IPS DF 6.9 (cell line): ENCODE measurements around the gene CCND1.

Experiments
- DNase-seq: peaks from one replicate; pipeline ENCODE4 v3.0.0-alpha.2; 2013; ENCODE audit warnings: low read depth, low spot score
- H3K27ac ChIP-seq: one replicate; pipeline ENCODE4 v1.5.1; 2013; ENCODE audit warnings: low read length, control low read depth
- H3K27me3 ChIP-seq: 2 replicates; pipeline ENCODE4 v1.6.1; 2013; ENCODE audit warnings: mild to moderate bottlenecking, low read length; ENCODE audit not compliant: control insufficient read depth, insufficient read depth
- H3K36me3 ChIP-seq: 2 replicates; pipeline ENCODE4 v1.6.1; 2013; ENCODE audit warnings: low read length; ENCODE audit not compliant: control insufficient read depth, insufficient read depth
- H3K4me1 ChIP-seq: 2 replicates; pipeline ENCODE4 v1.6.1; 2013; ENCODE audit warnings: low read length; ENCODE audit not compliant: control insufficient read depth, insufficient read depth
- H3K4me3 ChIP-seq: 2 replicates; pipeline ENCODE4 v1.5.1; 2013; ENCODE audit warnings: mild to moderate bottlenecking, low read length
- H3K9me3 ChIP-seq: 2 replicates; pipeline ENCODE4 v1.6.1; 2013; ENCODE audit warnings: low read length, inconsistent platforms; ENCODE audit not compliant: control insufficient read depth, insufficient read depth
- WGBS: extraction: QIAGEN DNeasy Blood & Tissue Kit; methylation state at CpG from one replicate; pipeline ENCODE4 v1.1.7; 2013; ENCODE audit warnings: mixed read lengths, missing lambda C conversion rate; ENCODE audit not compliant: insufficient read length, insufficient coverage; 5-methylcytosine and 5-hydroxymethylcytosine counted together

Gene CCND1

DNA sequence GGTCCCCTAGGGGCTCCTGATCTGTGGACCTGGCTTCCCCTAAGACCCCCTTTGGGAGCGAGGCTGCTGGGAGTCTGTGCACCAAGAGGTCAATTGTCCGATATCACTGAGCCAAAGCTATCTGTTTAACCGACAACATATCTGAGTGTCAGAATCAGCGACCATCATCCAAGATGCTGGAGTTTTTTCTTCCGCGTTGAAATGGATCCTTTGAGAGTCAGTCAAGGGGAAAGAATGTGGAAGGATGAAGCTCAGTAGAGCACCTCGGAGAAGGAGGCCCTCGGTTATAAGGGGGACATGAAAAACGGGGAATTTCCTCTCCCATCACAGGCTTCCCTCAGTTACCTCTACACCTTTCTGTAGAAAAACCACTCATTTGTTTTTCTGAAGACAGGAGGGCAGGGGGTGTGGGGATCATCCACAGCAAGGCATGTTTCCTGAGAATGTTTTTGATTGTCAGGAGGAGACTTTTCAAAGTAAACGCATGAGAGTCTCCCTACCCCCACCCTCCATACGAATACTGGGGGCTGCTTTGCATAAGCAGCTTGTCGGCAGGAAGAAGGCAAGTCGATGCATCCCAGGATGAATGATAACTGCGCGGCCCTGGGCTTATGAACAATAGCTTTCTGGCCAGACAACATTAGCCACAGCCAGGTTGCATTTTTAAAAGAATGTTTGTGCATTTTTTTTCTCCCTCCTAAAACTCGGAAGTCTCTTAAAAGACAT, 37.7 kb upstream of the CCND1 start:
- Histone ChIP-seq H3K27me3 (no peaks in the 10 kb centered on the region), H3K4me3 (no peak overlapping the region), H3K4me1 (no peaks in the 10 kb centered on the region), H3K27ac (no peak overlapping the region), H3K9me3 (no peaks in the 10 kb centered on the region), H3K36me3 (no peaks in the 10 kb centered on the region)
- no peak for DNase-seq
- WGBS: no CpG with 5 or more reads among the region's 16 CpGs

DNA sequence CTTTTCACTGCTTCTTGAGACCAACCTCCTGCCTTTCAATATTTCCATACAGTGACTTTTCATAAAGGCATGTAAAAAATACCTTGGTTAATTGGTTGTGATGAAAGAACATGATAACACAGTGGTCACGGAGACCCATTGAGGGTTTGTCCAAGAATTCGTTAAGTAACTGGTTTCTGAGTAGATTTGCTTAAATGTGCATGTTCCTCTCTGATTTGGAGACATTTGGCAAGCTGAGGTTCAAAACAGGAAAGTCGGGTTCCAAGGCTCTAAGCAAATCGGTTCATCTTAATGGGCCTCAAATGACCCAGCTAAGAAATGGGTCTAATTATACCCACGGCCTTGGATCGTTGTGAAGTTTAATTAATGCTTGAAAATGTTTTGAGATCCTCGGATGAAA, 36.9 kb upstream of the CCND1 start:
- no CpG with 5 or more reads among the region's 7 CpGs for WGBS
- H3K27ac ChIP-seq: no peak overlapping the region
- H3K9me3 ChIP-seq: no peaks in the 10 kb centered on the region
- H3K4me1 ChIP-seq: no peaks in the 10 kb centered on the region
- no peaks in the 10 kb centered on the region for H3K36me3 ChIP-seq
- H3K27me3 ChIP-seq: no peaks in the 10 kb centered on the region
- no peak for DNase-seq
- H3K4me3 ChIP-seq: no peak overlapping the region

DNA sequence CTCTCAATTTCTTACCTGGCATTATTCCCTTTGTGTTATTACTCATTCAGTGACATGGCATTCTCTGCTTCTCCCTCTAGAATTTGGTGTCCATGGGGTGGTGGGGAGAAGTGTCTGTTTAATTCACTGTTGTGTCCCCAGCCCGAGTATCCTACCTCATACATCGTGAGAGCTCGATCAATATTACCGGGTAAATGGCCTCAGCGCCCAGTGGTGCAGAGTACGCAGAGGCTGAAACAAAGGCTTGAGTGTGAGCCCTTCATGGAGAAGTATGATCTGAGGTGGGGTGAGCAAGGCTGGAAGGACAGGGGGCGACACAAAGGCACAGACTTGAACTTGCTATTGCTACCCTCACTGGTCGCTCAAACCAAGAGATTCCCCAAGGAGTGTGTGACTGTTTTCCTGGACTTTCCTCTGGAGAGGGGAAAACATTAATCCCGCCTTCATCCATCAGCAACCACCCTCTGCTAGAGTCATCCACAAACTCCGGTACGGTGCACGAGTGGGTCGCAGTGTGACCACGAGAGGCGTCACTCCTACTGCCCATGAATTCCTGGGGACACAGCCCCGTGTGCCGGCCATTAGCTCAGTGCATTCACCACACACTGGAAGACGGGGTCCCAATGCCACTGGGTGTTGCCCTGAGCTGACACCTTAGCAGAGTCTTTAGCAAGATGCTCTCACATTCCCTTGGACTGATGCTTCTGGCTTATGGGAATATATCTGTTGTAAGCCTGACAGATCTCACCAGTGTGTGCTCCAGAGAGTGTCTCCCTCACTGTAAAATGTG, 35.0 kb upstream of the CCND1 start:
- Histone ChIP-seq H3K4me1 (no peaks in the 10 kb centered on the region), H3K36me3 (no peaks in the 10 kb centered on the region), H3K27me3 (no peaks in the 10 kb centered on the region), H3K27ac (no peak overlapping the region), H3K9me3 (no peaks in the 10 kb centered on the region), H3K4me3 (no peak overlapping the region)
- no CpG with 5 or more reads among the region's 18 CpGs for WGBS
- no peak for DNase-seq

DNA sequence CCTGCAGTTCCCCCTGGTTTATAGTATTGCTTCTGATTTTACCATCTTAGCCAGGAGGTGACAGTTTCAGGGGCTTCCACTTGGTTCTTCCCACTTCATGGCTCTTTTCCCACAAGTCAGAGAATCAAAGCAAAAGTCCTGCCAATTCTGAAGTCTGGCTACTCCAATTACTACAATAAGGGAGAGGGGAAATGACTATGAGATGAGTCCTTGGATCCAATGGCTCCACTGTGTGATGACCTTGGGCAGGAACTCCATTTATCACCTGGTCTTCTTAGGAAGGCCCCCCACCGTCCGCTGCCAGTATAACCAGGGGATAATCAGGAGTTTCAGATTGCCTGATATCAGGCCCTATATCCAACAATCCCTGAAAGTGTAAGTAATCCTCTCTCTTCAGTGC, 31.6 kb upstream of the CCND1 start:
- no peak for DNase-seq
- H3K36me3 ChIP-seq: no peaks in the 10 kb centered on the region
- H3K27me3 ChIP-seq: no peaks in the 10 kb centered on the region; the same call in 1 of the 2 replicates
- no peak overlapping the region for H3K27ac ChIP-seq
- no peak overlapping the region for H3K4me3 ChIP-seq
- H3K4me1 ChIP-seq: no peaks in the 10 kb centered on the region
- H3K9me3 ChIP-seq: no peaks in the 10 kb centered on the region
- no CpG with 5 or more reads among the region's 2 CpGs for WGBS

DNA sequence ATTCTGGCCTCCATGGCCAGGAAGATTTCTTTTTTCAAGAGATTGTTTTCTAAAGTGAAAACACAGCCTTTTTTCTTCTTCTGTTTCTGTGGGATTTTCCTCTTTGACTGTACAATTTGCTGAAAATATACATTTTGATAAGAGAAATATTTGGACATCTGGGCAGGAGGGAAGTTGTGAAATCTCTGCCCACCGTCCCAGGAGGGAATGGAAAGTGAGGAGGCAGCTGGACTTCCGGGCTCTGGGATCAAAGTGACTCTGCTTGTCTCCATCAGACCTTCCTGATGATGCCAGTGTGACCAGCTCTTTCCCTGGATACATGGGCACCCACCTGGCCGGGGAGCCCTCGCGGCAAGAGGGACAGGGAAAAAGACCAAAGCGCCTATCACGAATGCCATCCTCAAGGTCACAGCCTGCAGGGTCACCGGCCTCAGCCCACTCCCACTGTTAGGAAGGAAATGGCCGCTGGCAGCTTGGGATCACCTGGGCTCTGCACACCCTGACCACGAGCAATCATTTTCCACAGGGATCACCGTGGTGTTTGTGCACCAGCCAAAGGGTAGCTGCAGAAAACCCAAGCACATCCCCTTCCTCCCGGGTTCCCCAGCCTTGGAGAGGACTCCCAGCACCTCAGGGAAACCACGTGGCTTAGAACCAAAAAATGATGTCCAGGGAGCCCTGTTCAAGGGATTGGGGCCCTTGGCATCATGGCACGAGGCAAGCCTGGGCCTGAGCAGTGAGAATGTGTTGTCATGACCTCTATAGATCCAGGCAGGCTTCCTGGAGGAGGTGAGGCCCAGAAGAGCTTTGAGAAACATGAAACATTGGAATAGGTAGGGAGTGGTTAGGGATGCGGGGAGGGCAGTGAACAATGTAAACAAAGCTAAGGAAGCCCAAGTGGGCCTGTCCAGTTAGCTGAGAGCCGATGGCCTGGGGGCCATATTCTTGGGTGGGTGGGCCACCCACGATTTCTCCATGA, 29.1 kb upstream of the CCND1 start:
- Histone ChIP-seq H3K36me3 (no peaks in the 10 kb centered on the region), H3K4me3 (no peak overlapping the region), H3K4me1 (no peaks in the 10 kb centered on the region), H3K9me3 (no peaks in the 10 kb centered on the region), H3K27ac (no peak overlapping the region), H3K27me3 (no peaks in the 10 kb centered on the region; the same call in 1 of the 2 replicates)
- no peak for DNase-seq
- no CpG with 5 or more reads among the region's 17 CpGs for WGBS

DNA sequence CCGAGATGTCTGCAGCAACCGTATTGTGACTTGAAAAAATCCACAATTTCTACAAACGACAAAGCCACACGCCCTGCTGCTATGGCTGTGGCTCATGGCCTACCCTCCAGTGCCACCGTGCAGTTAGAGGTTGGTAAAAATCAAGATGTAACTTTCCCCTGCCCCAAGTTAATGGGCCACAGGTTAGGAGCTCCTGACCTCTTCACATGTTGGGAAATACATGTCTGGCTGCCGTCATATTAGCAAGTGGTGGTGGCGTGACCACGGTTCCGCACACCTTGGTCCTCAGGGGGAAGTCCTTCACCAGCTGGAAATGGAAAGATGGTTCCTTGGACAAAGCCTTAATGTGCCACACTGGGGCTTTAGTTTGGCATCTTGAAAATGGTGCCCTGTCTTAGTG, 27.4 kb upstream of the CCND1 start:
- H3K27me3 ChIP-seq: no peaks in the 10 kb centered on the region; the same call in 1 of the 2 replicates
- DNase-seq: no peak
- H3K27ac ChIP-seq: no peak overlapping the region
- no peaks in the 10 kb centered on the region for H3K4me1 ChIP-seq
- H3K4me3 ChIP-seq: no peak overlapping the region
- H3K9me3 ChIP-seq: no peaks in the 10 kb centered on the region
- no peaks in the 10 kb centered on the region for H3K36me3 ChIP-seq
- no CpG with 5 or more reads among the region's 9 CpGs for WGBS

DNA sequence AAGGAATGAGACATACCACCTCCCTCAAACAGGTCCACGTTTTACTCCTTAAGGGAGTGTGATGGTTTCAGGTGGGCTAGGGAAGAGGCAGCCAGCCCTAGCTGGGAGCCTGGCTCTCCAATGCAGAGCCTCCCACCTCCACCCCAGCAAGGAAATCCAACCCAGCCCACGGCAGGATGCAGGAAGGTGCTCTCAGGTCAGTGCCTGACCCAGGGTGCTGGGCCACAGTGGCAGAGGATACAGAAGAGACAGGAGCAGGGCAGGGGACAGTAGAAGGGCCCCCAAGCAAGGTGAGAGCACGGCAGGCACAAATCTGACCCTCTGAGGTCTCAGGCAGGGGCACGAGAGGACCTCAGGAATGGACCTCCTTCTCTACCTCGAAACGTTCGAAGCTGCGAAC, 26.9 kb upstream of the CCND1 start:
- Histone ChIP-seq H3K27ac (no peak overlapping the region), H3K27me3 (no peaks in the 10 kb centered on the region; the same call in 1 of the 2 replicates), H3K36me3 (no peaks in the 10 kb centered on the region), H3K4me3 (no peak overlapping the region), H3K4me1 (no peaks in the 10 kb centered on the region), H3K9me3 (no peaks in the 10 kb centered on the region)
- DNase-seq: no peak
- no CpG with 5 or more reads among the region's 8 CpGs for WGBS

DNA sequence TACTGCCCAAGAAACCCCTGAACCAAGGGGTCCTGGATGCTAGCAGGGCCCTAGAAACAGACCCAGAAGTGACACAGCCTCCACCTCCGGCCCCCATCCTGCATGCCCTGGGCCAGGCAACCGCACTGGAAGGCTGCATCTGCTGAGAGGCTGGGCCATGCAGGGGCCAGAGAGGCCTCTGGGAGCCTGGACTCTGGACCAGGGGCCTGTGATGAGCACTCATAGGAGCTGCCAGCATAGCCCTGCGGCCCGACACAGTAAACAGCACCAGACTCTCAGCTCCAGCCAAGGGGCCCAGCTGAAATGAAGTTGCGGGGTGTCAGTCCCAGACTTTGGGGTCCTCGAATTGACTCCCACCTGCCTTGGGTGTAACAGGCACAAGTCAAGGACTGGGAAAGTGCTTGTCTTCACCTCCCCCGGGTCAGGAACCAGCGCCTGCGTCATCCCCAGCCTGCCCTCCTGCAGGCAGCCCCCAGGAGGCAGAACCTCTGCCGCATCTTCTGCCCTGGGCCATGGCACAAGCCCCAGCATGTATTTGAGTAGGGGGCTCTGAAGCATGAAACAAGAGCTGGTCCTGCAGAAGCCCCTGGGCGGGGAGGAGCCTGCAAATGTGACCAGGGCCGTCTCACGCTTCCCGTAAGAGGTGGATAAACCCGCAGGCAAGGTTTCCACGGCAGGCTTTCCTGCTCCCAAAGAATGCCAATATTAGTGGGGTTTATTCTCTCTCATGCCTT, 25.2 kb upstream of the CCND1 start:
- Histone ChIP-seq H3K4me3 (no peak overlapping the region), H3K4me1 (no peaks in the 10 kb centered on the region), H3K27me3 (no peaks in the 10 kb centered on the region; the same call in 1 of the 2 replicates), H3K9me3 (no peaks in the 10 kb centered on the region), H3K27ac (no peak overlapping the region), H3K36me3 (no peaks in the 10 kb centered on the region)
- DNase-seq: no peak
- no CpG with 5 or more reads among the region's 16 CpGs for WGBS

DNA sequence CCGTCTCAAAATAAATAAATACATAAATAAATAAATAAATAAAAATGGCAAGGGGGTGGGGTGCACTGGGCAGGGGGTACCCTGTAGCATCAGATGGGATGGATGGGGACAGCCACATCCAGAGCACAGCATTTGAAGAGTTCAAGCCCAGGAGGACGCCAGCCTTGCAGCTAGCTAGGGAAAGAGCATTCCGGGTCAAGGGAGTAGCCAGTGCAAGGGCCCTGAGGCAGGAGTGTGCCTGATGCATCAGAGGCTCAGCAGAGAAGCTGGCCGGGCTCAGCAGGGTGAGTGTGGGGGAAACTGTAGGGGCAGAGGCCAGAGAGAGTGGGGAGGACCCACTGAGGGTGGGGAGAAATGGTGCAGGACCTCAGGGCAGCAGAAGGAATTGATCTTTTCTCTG, 23.7 kb upstream of the CCND1 start:
- WGBS: no CpG with 5 or more reads among the region's 4 CpGs
- Histone ChIP-seq H3K36me3 (no peaks in the 10 kb centered on the region), H3K4me3 (no peak overlapping the region), H3K27ac (no peak overlapping the region), H3K27me3 (no peaks in the 10 kb centered on the region), H3K9me3 (no peaks in the 10 kb centered on the region), H3K4me1 (no peaks in the 10 kb centered on the region)
- DNase-seq: no peak
